ENCODE data around the gene DOCK10.

DOCK10 gene

DNA sequence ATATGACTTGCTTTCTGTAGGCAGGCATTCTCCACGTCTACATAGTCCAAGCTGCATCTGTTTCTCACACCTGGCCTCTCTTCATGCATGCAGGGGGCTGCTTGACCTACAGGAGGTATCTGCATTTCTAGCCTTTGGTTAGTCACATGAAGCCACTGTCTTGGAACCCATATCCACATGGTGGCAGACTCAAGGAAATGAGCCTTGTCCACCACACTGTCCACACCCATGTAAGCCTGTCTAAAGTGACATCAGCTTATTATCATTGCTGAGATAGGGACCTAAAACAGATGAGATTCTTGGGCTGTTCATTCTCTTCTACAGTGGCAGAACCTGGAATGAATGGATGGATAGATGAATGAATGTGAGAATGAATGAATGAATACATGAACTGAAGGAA, 160.4 kb downstream of the DOCK10 start:
- DNase-seq (ENCODE audit: low read depth) = no peak

DNA sequence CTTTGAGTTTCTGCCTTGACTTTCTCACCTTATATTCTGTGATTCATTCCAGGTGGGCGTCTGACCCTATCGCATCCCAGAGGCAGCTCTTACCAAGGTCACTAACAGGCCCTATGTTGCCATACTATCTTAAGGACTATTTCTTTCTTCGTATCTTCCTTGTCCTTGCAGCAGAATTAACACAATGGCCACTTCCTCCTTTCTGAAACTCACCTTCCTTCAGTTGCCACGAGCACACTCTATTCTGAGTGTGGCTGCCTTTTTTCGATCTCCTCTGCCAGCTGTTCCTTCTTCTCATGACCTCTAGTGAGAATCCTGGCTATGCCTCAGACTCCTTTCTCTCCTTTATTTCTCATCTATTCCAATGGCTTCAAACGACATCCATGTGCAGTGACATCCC, 165.7 kb downstream of the DOCK10 start:
- DNase-seq (ENCODE audit: low read depth) = no peak

DNA sequence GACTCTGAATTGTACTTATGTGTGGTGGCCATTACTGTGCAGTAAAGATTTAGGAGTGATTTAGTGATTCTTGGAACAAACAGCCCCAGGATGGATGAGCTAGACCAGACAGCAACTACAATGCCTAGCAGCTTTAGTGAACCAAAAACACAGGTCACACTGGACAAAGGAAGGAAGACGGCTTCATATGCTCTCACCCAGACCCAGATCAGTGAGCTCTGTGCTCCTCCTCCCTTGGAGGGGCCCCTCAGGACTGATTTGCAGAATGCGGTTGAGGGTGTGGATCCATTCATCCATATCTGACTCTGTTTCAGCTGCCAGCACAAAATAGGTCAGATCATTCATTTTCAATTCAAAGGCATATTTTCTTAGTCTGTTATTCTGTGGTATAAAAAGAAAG, 166.4 kb downstream of the DOCK10 start:
- no peak for DNase-seq (ENCODE audit: low read depth)

DNA sequence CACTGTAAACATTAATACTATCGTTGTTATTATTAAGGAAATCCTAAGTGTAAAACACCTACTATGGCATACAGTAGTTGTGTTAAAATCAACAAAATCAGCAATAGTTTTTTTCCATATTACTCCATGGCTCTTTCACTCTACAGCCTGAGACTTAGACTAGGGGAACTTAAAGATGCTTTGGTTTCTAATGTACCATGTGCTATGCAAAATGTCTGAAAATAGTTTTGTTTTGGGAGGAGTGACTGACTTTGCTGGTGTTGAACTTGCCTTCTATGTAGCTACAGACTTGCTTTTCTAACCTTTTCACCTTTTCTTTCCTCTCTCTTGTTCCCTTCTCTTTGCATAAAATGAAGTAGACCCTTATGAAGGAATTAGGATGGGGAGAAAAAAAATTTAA, 167.1 kb downstream of the DOCK10 start:
- DNase-seq (ENCODE audit: low read depth) = no peak

DNA sequence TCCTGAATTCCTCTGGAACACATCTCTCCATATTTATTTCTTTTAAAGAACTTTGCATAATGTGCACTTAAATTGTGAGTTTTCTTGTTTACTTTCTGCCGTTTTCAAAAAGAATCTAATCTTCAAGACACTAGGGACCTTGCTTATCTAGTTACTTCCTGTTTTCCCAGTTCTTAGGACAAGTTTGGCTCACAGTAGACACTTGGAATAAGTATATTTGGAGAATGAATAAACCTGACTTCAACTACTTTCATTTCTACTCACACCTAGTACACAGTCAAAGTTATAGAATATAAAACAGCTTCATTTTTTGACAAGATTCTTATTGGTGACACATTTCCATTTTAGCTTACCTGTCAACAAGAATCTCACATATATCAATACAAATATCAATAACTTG, 170.5 kb downstream of the DOCK10 start:
- DNase-seq (ENCODE audit: low read depth) = no peak

DNA sequence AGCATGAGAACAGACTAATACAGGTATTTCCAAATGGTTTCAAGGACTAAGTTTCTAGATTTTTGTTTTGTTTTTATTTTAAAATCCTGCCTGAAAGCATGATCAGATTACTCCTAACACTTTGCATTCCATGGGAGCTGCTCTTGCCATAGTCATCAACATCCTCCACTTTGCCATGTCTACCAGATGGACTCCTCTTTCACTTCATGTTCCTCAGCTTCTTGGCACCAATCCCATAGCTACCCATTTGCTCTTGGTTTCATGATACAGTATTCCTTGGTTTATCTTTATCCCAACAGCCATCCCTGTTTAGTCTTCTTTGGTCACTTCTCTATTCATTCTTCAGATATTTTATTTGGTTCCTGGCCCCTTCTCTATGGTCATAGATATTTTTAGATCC, 171.9 kb downstream of the DOCK10 start:
- DNase-seq (ENCODE audit: low read depth) = peak; percentile 49

DNA sequence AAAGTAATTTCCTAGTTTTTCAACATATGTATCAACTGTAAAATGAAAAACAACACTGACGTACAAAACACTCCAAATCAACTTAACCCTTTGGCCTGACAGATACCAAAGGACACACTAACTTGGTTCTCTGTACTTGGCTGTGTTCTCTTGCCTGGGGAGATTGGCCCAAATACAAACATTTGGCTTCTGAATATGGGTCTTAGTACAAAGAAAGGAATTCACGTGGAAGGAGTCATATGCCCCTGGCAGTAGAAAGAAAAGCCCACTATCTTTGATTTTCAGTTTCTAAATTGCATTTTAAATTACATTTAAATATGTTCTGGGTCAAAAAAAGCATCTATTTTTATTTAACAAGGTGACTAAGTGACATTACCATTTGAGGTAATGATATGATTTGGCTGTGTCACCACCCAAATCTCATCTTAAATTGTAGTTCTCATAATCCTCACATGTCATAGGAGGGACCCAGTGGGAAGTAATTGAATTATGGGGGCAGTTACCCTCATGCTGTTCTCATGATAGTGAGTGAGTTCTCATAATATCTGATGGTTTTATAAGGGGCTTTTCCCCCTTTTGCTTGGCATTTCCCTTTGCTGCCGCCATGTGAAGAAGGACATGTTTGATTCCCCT, 172.6 kb downstream of the DOCK10 start:
- peak; percentile 90 for DNase-seq (ENCODE audit: low read depth)

DNA sequence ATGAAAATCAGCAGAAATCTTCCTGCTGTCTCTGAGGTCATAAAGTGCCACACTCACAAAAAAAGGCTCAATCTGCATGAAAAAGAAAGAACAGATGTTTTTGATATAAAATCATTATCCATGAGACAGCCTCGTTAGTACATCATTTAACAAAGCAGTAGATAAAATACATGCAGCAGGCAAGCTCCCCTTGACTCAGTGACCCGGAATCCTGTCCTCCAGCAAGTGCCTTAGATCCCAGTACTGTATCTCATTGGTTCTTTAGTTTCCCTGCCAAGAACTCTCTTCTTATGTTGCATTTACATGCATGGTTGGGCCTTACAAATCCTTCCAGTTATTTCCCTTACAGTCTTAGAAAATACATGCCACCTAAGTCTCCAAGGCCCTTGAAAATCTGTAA, 177.3 kb downstream of the DOCK10 start:
- DNase-seq (ENCODE audit: low read depth) = peak; percentile 57

DNA sequence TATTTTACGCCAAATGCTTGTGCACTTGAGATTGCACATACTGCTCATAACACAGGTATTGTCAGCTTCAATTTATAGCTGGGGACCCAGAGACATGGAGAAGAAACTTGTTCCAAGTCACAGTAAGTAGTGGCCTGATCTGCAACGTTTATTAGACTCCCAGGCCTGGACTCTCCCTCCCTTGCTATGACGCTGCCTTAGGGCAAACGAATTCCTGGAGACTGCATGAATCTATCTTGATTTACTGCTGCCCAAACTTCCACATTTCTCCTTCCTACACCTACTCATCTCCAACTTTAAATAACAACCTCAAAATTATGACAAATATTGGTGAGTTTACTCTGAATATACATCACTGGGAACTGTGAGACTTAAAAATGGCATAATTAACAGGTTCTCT, 181.0 kb downstream of the DOCK10 start:
- no peak for DNase-seq (ENCODE audit: low read depth)

DNA sequence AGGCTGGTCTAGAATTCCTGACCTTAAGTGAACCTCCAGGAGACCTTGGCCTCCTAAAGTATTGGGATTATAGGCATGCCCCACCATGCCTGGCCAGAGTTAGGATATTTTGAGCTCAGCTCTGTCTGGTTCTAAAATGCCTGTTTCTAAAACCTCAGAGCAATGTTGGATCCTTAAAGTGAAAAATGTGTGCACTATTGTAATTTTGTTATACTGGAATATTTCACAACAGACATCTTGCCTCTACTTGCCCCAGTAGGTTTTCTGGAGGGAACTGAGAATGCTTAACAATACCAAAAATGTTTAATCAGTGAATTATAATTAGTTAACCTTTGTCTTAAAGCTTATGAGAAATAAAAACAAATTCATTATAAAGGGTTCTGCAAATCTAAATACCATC, 181.5 kb downstream of the DOCK10 start:
- DNase-seq (ENCODE audit: low read depth) = no peak

DNA sequence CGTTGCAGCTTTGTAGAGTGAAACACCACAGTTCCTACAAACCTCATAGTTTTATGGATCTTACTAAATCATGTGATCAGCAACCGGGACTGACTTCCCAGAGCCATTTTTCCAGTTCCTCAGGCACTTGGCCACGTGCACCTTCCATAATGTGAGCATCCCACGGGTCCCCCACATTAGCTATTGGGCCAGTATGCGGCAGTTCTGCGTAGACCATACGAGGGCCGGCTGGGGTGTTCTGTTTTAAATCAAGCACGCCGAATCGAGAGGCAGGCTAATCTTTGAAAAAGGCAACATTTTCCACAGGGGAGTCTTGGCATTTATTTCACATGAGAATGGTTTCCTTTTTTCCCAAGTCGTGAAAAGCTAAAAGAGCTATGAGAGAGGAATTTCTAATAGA, 190.5 kb downstream of the DOCK10 start:
- DNase-seq (ENCODE audit: low read depth) = no peak

DNA sequence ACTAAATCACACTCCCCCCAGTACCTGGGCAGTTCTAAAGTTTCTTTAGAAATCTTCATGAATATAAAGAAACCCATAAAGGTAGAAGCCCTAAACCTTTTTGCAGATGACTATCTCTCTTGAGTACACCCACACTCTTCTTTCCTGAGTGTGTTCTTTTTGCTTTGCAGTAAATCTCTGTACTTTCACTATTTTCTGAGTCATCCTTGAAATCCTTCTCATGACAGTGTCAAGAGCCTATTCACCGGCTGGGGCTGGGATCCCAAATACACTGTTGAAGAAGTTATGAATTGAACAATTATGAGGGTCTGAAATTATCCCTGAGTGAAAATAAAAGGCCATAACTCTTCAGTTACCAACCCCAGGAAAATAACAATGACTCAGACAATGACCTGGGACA, 192.2 kb downstream of the DOCK10 start:
- no peak for DNase-seq (ENCODE audit: low read depth)

DNA sequence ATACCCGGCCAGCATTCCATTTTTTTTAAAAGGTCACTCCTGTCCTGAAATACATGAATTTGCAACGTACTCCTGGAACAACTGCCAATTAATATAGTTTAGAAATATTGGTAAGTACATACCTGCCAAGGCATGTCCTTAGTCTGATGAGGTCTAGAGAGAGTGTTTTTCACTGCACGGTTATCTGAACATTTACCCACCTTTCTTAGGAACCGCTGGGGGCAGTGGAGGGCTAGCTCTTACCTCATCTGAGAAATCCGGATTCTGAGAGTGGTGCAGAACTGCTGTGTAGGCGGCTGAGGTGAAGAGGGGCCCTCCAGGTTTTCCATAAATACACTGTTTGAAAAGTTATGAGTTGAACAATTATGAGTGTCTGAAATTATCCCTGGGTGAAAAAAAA, 193.0 kb downstream of the DOCK10 start:
- no peak for DNase-seq (ENCODE audit: low read depth)

DNA sequence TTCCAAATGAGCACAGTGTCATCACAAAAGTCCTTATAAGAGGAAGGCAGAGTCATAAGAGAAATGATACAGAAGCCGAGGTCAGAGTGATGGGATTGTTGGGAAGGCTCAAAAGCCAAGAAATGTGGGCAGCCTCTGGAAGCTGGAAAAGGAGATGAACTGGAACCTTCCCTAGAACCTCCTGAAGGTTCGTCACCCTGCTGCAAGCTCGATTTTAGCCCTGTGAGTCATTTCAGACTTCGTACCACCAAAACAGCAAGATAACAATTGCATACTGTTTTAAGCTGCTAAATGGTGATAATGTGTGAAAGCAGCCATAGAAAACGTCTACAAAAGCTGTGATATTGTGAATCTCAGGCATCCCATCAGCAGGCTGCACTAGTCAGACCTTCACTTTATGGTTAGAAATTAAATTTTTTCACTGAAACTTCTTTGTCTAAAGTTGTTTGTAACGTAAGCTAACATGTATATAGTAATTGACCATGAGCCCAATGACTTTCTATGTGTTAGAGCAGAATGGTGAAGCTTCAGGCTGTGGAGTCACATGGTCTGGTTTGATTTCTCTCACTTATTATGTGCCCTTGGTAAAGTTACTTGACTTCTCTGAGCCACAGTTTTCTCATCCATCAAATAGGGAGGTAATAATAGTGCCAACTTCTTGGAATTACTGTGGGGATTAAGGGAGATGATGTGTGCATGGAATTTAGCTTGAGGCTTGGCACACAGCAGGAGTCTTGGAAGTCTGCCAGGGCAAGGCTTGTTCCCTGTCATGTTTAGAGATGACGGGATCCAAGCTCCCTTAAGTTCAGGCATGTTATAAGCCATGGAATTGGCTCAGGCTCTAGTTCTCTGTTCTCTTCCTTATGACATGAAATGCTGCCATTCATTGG, 194.1 kb downstream of the DOCK10 start:
- peak; percentile 83 for DNase-seq (ENCODE audit: low read depth)

DNA sequence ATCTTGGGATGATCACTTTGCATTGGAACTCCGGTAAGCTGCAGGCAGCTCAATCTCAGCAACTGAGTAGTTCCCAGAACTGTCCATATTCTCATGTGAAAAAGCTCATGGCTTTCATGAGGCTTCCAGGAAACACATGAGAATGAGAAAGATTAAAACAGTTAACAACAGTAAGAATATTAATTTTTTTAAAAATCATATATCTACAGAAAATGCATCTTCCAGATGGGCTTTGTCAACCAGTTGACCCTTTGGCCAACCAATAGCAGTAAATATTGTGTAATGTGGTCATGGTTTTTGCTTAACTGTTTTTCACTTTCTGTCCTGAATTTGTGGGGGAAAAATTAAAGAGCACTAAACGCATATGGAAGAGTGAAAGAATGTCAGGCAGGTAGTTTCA, 194.9 kb downstream of the DOCK10 start:
- no peak for DNase-seq (ENCODE audit: low read depth)

DNA sequence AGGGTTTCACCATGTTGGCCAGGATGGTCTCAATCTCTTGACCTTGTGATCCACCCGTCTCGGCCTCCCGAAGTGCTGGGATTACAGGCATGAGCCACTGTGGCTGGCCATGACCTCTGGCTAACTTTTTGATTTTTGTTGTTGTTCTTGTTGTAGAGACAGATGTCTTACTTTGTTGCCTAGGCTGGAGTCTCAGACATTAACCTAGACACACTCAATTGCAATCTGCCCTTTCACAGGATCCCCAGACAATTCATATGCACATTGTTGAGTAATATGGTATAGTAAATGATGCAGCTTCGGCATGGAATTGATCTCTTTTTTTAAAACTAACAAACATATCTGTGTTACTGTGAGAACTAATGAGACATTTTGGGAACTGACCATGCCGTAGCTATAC, 195.6 kb downstream of the DOCK10 start:
- DNase-seq (ENCODE audit: low read depth) = no peak

DNA sequence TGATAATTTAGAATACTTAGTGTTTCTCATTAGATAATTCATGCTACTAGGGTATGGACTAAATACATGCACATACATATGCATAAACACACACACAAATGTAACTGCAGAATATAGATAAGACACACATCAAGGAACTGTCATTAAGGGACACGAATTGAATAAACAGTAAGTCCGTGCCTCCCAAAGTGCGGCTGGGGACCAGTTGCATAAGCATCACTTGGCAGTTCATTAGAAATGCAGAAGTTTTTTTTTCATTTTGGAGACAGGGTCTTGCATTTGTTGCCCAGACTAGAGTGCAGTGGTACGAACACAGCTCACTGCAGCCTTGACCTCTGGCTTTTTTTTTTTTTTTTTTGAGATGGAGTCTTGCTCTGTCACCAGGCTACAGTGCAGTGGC, 196.1 kb downstream of the DOCK10 start:
- DNase-seq (ENCODE audit: low read depth) = no peak

DNA sequence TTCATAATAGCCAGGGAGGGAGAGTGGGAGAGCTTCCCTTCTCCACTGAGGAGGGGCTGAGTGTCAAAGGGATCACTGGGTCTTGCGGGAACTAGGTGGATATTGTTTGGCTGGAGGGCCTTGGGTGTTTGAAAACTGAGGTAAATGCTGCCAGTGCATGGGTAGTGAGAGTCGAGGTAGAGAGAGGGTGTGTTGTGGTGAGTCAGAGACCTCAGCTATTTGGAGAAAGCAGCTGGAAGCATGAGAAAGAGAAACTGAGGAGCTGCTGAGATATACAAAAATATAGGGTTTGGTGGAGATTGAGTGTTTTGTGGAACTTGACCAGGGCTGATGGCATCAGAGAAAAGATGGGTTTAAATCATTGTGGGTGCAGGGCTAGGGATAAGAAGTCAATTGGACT, 199.1 kb downstream of the DOCK10 start:
- no peak for DNase-seq (ENCODE audit: low read depth)

DNA sequence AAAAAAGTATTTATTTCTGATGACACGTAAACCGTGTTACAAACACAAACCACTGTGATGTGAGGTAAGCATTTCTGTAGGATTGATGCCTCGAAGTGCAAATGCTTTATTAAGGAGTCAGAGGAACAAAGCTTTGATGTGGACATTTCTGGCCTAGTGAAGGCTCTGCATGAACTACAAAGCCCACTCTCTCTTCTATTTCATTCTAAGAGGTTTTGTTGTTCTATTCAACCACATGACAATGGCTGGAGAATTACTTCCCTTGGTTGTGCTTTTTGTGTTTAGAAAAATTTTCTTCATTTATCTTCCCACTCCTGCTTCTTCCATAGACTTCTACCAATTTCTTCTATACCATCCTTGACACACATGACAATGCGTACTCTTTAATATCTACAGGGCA, 200.4 kb downstream of the DOCK10 start:
- DNase-seq (ENCODE audit: low read depth) = no peak

DNA sequence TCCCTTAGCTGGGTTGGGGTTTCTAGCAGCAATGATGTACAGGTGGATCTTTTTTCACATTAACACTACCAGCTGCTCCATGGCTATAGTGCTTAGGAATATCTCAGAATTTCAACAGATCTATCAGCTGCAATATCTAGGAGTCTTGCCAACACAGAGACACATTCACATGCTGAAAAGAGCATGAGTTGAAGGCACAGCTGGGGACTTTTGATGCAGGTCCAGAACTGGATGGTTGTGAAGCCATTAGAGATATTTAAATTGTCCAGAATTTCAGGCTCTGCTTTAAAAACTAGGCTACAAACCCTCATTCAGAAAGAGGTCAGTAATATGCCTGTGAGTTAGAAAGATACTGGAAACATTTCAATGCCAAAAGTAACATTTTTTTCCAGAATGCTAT, 203.9 kb downstream of the DOCK10 start:
- peak; percentile 91 for DNase-seq (ENCODE audit: low read depth)

DNA sequence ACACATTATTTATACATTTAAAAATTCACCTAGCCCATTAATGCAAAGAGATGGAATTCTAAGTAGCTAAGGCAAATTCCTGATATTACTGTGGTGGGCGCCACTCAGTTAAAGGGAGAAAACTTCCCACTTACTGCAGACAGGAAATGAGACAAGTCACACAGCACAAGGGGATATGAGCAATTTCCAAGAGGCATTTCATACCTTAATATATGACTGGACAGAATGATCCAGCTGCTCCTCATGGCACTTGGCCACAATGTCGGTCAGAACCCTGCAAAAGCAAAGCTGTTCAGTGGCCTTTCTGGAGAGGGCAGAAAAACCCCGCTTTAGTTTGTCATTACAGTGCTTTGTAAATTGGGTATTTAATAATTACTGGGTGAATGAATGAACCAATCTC, 204.7 kb downstream of the DOCK10 start:
- DNase-seq (ENCODE audit: low read depth) = peak; percentile 47

DNA sequence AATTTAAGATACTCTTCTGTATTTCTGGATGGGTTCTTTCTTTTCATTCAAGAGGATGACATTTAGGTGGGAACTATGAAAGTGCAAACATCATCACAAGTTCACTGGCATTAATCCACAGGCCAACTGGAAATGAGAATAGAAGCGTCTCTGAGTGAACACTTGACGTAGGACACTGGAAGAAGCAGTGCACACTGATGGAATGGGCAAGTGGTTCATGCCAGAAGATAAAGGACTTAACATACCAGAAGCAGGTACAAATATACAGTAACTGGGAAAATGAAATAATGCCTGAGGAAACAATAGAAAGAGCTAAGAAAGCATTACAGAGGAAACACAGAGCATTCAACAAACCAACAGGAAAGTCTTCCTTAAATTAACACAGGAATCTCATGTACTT, 205.2 kb downstream of the DOCK10 start:
- DNase-seq (ENCODE audit: low read depth) = no peak

DNA sequence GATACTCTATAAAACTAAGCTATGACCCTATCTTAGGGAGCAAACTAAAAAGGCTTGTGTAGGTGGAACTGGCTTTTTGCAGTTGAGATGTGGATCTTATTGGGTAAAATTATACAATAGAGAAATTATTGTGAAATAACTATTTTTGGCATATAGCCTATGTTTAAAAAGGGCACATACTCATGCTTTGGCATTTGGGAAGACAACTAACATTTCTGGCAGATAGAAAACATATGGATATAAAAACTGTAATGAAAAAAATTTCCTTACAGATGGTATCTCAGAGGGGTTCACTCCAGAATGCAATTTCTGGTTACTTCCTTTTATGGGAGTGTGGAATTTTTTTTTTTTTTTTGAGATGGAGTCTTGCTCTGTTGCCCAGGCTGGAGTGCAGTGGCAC, 206.0 kb downstream of the DOCK10 start:
- peak; percentile 86 for DNase-seq (ENCODE audit: low read depth)

DNA sequence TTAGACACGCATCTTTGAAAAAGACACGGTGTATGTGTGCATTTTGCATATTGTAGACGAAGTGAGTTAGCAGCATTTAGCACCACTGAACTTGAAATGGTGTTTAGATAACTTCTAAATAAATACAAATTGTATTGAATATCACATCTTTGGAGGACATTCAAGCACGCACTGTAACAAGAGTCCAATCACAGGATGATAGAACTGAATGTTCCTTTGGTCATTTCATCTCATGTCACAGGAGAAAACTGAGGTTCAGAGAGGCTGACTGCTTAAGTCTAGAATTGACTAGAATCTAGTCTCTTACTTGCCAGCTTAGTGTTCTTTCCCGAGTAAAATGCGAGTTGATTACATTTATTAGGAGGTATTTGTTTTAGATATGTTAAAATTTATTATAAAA, 206.9 kb downstream of the DOCK10 start:
- peak; percentile 49 for DNase-seq (ENCODE audit: low read depth)
